Measurements from ENCODE around the gene MYOM1. TPM values are rescaled to one million over a fixed set of nuclear protein-coding genes. Genes with fewer than 3 reads are reported as not detected.

Gene MYOM1
- 1 to 10 TPM; 1.8 to 1.9 TPM for total RNA-seq

GRCh38 chr18:3219631-3220335 lies at the start of gene MYOM1:
MYOM1 (minus strand) TSS chr18:3219968; CDS start chr18:3215223, 4,745 bp downstream.
- ATAC-seq, result no peak
- H3K9me3 Mint-ChIP-seq, result peaks cover 0 to 7% of the 10 kb centered on the region in 2 donors
- DNase-seq (ENCODE audit: low spot score in 2 of 2), result no peak
- H3K27ac Mint-ChIP-seq, result no peak within 1 kb of the TSS
- no peaks in the 10 kb centered on the region for H3K36me3 Mint-ChIP-seq

GRCh38 chr18:3269241-3269913 lies 49.6 kb upstream of the MYOM1 start:
- H3K9me3 Mint-ChIP-seq, result peaks cover 0 to 5% of the 10 kb centered on the region in 2 donors
- ATAC-seq, result peak in 1 of 2 donors; percentile 53
- H3K36me3 Mint-ChIP-seq, result peaks cover 3 to 26% of the 10 kb centered on the region in 2 donors
- peak overlapping the region; percentile 2 to 66 for H3K27ac Mint-ChIP-seq
- no peak for DNase-seq (ENCODE audit: low spot score in 2 of 2)

GRCh38 chr18:3268306-3268705 lies 48.5 kb upstream of the MYOM1 start:
- no peak for ATAC-seq
- H3K27ac Mint-ChIP-seq, result peak overlapping the region; percentile 2 to 84

GRCh38 chr18:3266062-3266608 lies 46.4 kb upstream of the MYOM1 start:
- no peak for DNase-seq (ENCODE audit: low spot score in 2 of 2)
- peak overlapping the region in 1 of 2 donors; percentile 46 for H3K27ac Mint-ChIP-seq

More at GRCh38 chr18:3268306-3268705, 48.5 kb upstream of the MYOM1 start:
- Mint-ChIP-seq H3K36me3 (peaks cover 4 to 26% of the 10 kb centered on the region in 2 donors), H3K9me3 (peaks cover 0 to 5% of the 10 kb centered on the region in 2 donors)
- no peak for DNase-seq (ENCODE audit: low spot score in 2 of 2)

DNA sequence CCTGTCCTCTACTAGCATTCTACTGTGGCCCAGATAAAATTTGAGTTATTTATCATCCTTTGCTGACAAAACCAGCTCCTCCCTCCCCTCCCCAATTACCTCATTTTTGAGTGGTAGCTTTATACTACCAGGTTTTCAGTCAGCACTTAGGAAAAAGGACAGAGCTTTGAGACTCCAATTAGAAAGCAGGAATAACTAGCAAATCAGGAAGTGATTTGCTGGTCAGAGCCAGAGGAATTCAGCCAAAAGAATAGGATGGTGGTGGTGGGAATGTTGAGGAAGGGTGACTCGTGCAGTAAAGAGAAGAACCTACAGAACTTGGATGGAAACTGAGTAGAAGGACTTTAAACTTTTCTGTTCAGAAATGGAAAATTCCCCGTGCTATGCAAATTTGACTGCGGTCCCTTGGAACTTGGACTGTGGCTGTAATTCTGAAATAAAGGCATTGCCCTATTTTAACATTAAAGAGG lies 45.8 kb upstream of the MYOM1 start:
- DNase-seq (ENCODE audit: low spot score in 2 of 2) (no peak), ATAC-seq (no peak)
- Mint-ChIP-seq H3K36me3 (peaks cover 23 to 38% of the 10 kb centered on the region in 2 donors), H3K9me3 (peaks cover 0 to 5% of the 10 kb centered on the region in 2 donors), H3K27ac (peak overlapping the region; percentile 13 to 46)

More at GRCh38 chr18:3266062-3266608, 46.4 kb upstream of the MYOM1 start:
- no peak for ATAC-seq
- H3K9me3 Mint-ChIP-seq, result peaks cover 0 to 5% of the 10 kb centered on the region in 2 donors
- peaks cover 17 to 34% of the 10 kb centered on the region in 2 donors for H3K36me3 Mint-ChIP-seq

- peaks cover 0 to 5% of the 10 kb centered on the region in 2 donors for H3K9me3 Mint-ChIP-seq
- ATAC-seq, result no peak
- peaks cover 23 to 32% of the 10 kb centered on the region in 2 donors for H3K36me3 Mint-ChIP-seq
- no peak overlapping the region for H3K27ac Mint-ChIP-seq
- DNase-seq (ENCODE audit: low spot score in 2 of 2), result no peak
Measured at GRCh38 chr18:3264362-3264761, 44.6 kb upstream of the MYOM1 start.

DNA sequence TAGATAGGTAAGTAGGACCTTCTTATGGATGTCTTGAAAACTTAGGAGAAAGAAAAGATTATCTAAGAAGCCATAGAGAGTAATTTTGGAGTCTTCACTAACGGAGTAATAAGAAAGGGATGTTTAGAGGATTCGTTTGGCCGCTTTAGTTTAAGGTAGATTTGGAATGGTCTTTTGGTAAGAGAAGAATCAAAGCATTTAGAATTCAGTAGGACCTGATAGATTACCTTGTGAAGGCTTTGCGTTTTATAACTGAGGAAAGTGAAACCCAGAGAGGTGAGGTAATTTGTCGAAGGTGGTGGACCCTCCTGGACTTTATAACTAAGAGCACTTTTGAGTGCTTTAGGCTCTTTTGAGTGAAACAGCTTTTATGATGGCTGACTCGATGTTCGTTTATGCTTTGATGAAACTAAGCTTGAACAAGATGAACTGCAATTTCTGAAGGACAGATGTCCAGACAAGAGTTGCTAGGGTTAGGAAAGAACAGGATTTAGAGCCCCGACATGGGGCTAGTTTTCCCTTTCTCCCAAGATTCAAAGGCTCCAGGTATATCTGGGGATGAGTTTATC lies 43.4 kb upstream of the MYOM1 start:
- ATAC-seq, result no peak
- H3K36me3 Mint-ChIP-seq, result peaks cover 25 to 27% of the 10 kb centered on the region in 2 donors
- H3K9me3 Mint-ChIP-seq, result no peaks in the 10 kb centered on the region
- no peak for DNase-seq (ENCODE audit: low spot score in 2 of 2)
- H3K27ac Mint-ChIP-seq, result peak overlapping the region; percentile 84 to 98

DNA sequence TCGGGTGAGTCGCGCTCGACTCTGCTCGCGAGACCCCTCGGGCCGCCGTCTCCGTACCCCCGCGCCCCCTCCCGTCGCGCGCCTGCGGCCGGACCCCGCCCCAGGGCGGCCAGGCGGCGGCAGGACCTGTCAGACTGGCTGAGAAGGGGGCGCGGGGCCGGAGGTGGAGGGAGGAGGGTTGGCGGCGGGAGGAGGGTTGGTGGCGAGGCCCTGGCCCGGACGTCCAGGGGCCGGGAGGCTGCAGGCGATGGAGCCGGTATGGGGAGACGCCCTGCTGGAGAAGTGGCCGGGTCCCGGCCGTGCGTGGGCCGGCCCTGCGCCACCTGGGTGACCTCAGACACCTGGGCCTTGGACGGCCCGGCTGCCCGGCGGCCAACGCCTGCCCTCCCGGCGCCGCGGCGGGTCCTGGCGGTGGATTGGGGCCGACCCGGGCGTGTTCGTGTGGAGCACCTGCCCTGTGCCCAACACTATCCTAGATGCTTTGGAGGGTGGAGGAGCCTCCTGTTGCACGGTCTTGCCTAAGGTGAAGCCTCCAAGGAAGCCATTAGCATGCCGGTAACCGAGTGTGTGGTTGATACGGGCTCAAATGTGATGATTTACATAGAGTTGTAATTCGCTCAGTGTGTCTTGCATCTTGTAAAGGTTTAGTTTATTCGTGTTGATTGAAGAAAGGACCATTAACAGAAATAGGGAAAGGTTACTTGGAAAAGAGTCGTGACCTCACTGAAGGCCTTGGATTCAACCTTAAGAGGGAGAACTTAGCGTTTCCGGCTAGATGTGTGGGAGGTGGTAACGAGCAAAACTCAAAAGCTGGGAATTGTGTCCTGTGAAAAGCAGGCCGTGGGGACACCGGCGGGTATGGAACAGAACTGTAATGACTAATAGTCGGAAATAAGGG lies 42.7 kb upstream of the MYOM1 start:
- Mint-ChIP-seq H3K27ac (peak overlapping the region; percentile 84 to 98), H3K9me3 (no peaks in the 10 kb centered on the region), H3K36me3 (peaks cover 32 to 34% of the 10 kb centered on the region in 2 donors)
- ATAC-seq (peak; percentile 17 to 47), DNase-seq (ENCODE audit: low spot score in 2 of 2) (peak in 1 of 2 donors; percentile 47)

DNA sequence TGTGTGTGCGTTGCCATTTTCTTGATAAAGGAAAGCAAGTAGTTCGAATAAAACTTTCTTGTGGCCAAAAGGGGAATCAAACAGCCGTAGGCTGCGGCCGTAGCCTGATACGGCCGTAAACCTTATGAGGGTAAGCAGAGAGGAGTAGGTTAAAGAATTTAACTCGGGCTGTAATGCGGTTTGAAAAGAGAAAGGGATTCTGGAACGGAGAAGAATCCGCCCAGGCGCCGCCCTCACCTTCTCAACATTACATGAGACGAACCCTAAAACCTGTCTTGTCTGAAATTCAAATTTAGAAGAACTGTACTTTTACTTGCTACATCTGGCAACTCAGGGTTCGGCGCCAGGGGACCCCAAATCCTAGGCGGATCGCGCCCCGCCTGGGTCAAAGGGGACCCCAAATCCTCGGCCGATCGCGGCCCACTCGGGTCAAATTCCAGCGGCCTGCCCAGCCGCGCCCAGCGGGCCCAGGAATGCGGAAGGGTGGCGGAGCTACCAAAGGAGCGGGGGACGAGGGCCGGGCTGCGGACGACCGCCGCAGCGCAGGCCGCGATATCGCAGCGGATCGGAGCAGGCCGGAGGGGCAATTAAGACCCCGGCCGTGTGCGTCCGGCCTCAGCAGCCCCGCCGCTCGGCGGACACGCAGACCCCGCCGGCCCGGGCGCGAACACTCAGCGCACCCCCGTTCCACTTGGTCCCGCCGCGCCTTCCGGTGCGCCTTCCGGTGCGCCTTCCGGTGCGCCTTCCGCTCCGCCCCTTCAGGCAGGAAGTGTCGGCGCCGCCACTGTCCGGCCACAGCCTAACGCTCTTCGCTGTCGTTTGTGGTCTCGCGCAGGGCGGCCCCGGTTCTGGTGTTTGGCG lies 41.8 kb upstream of the MYOM1 start, which contains the start of gene MYL12B:
Gene MYL12B, plus strand, starts transcription at position 761 of the 861 bp plus-strand sequence. CDS start 10,766 bp downstream, outside the sequence.
- H3K27ac Mint-ChIP-seq, result peak within 1 kb of the TSS; percentile 98
- H3K36me3 Mint-ChIP-seq, result peaks cover 33 to 43% of the 10 kb centered on the region in 2 donors
- DNase-seq (ENCODE audit: low spot score in 2 of 2) (peak; percentile 74 to 86), ATAC-seq (peak; percentile 87 to 89)
- H3K9me3 Mint-ChIP-seq, result no peaks in the 10 kb centered on the region

GRCh38 chr18:3260995-3261372 lies 41.2 kb upstream of the MYOM1 start:
- Mint-ChIP-seq H3K9me3 (no peaks in the 10 kb centered on the region), H3K27ac (peak overlapping the region; percentile 98)
- no peak for ATAC-seq

GRCh38 chr18:3257627-3258120 lies 37.9 kb upstream of the MYOM1 start:
- H3K27ac Mint-ChIP-seq, result peak overlapping the region in 1 of 2 donors; percentile 57
- peaks cover 40 to 63% of the 10 kb centered on the region in 2 donors for H3K36me3 Mint-ChIP-seq
- DNase-seq (ENCODE audit: low spot score in 2 of 2) (no peak), ATAC-seq (no peak)
- H3K9me3 Mint-ChIP-seq, result no peaks in the 10 kb centered on the region

More at GRCh38 chr18:3260995-3261372, 41.2 kb upstream of the MYOM1 start:
- no peak for DNase-seq (ENCODE audit: low spot score in 2 of 2)
- peaks cover 33 to 49% of the 10 kb centered on the region in 2 donors for H3K36me3 Mint-ChIP-seq

GRCh38 chr18:3256693-3257626 lies 37.2 kb upstream of the MYOM1 start:
- Mint-ChIP-seq H3K9me3 (no peaks in the 10 kb centered on the region), H3K36me3 (peaks cover 37 to 60% of the 10 kb centered on the region in 2 donors), H3K27ac (peak overlapping the region in 1 of 2 donors; percentile 57)
- no peak for ATAC-seq
- DNase-seq (ENCODE audit: low spot score in 2 of 2), result no peak

DNA sequence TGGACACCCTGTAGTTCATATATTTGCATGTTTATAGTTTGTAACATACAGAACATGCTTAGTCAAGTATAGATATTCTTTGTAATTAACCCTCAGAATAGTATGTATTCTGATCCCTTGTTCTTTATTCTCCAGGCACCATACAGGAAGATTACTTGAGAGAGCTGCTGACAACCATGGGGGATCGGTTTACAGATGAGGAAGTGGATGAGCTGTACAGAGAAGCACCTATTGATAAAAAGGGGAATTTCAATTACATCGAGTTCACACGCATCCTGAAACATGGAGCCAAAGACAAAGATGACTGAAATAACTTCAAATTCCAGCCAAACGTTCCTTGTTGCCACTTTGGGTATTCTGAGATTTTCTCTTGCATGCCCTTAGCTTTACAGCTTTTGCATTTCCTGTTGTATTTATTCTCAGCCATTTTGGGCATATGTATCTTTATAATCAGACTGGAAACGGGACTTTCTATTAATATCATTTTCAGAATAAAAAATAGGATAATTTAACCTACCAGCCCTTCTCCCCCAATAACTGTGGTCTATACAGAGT lies 35.9 kb upstream of the MYOM1 start:
- Mint-ChIP-seq H3K36me3 (peaks cover 30 to 57% of the 10 kb centered on the region in 2 donors), H3K9me3 (no peaks in the 10 kb centered on the region), H3K27ac (peak overlapping the region in 1 of 2 donors; percentile 13)
- ATAC-seq (no peak), DNase-seq (ENCODE audit: low spot score in 2 of 2) (no peak)

All from activated naive CD4-positive, alpha-beta T cell treated with anti-CD3 and anti-CD28 coated beads, Interleukin-2, amount 50 U/mL, for 72 hours (primary cell).